Adrenal gland (tissue), 12 donors: ENCODE measurements around the gene TRIP6. TPM values are rescaled to one million over a fixed set of nuclear protein-coding genes. Genes with fewer than 3 reads are reported as not detected.

Experiments
- DNase-seq, 7 donors: peaks; one replicate each; pipeline ENCODE4 v3.0.0-alpha.2; 2019 to 2020
- H3K27ac ChIP-seq, 5 donors: fragments of 200-600 bp; sonication (generic) in 4 of 5; 1 replicate in 3 of 5; 2 replicates in 2 of 5; pipeline versions ENCODE4 v1.5.1 to v1.8.0; 2016 to 2020; ENCODE audit warnings: mild to moderate bottlenecking in 1 of 5
- H3K27me3 ChIP-seq: fragments of 200-600 bp; 2 replicates; pipeline ENCODE4 v1.8.0; 2021
- H3K36me3 ChIP-seq, 2 donors: fragments of 200-600 bp; replicated peaks in 1 of 2; 1 replicate in 1 of 2; 2 replicates in 1 of 2; pipeline versions ENCODE4 v1.5.1 to v1.8.0; 2018 to 2022
- H3K4me1 ChIP-seq, 2 donors: fragments of 200-600 bp; replicated peaks in 1 of 2; 1 replicate in 1 of 2; 2 replicates in 1 of 2; pipeline versions ENCODE4 v1.5.1 to v1.8.0; 2018 to 2021
- H3K4me3 ChIP-seq, 4 donors: fragments of 200-600 bp; sonication (generic) in 3 of 4; one replicate each; pipeline ENCODE4 v1.5.1; 2016 to 2018
- H3K9me3 ChIP-seq, 3 donors: fragments of 200-600 bp; sonication (generic) in 1 of 3; replicated peaks in 1 of 3; 1 replicate in 2 of 3; 2 replicates in 1 of 3; pipeline versions ENCODE4 v1.5.1 to v1.8.0; 2016 to 2021
- POLR2A ChIP-seq, 2 donors: fragments of 450-650 bp; IDR thresholded peaks; one replicate each; pipeline ENCODE4 v1.6.1; 2017; ENCODE audit warnings: antibody characterized with exemption in 2 of 2, mild to moderate bottlenecking in 2 of 2, moderate library complexity in 1 of 2
- WGBS, 4 donors: extraction: QIAGEN DNeasy Blood & Tissue Kit in 2 of 4; methylation state at CpG; one replicate each; pipeline versions ENCODE4 v1.1.5 to v1.1.7; 2013 to 2017; 5-methylcytosine and 5-hydroxymethylcytosine counted together
- intact Hi-C, 2 donors: fragments of 100-400 bp; cut with DNase I; formaldehyde crosslinking; loops; one replicate each; pipeline versions ENCODE4 v1.14.1 to v1.15.0; 2022 to 2023
- polyA plus RNA-seq, 3 donors: library from polyadenylated mRNA; stranded (reverse); fragments of 200-250 nt in 2 of 3; fragments of 350-450 nt in 1 of 3; fragmentation: Illumina TruSeq in 1 of 3; extraction: RNeasy Lipid Tissue Mini Kit (QIAGEN cat#74804) in 1 of 3; gene quantifications; one replicate each; pipeline ENCODE4 v1.2.3, GENCODE V29; 2013 to 2014
- total RNA-seq, 9 donors: library from RNA; depleted of rRNA in 4 of 9; stranded (reverse); fragments of >200 nt in 4 of 9; fragments of 120-200 nt in 1 of 9; fragmentation: NEBNext Ultra II Directional in 1 of 9; extraction: Animal tissue kit (Norgen Biotek cat#: 25700) in 1 of 9; gene quantifications; one replicate each; pipeline versions ENCODE4 v1.1.0 to v1.2.4, GENCODE V29; 2013 to 2023
- TF ChIP-seq, protein P1 (sequence below), 6 experiments: fragments of 450-650 bp in 4 of 6; fragments of 200-600 bp in 2 of 6; sonication (generic) in 1 of 6; IDR thresholded peaks; 1 replicate in 5 of 6; 2 replicates in 1 of 6; pipeline versions ENCODE4 v1.5.1 to v1.8.0; 2016 to 2021; ENCODE audit warnings: antibody characterized with exemption in 6 of 6, mild to moderate bottlenecking in 2 of 6, moderate library complexity in 1 of 6
- donor health status: healthy with polysubstance abuse.
- donor health status: Bipolar disorder and iron deficiency.
- donor health status: DM: yes; HTN: yes; CAD: no.
- donor health status: DM: no; HTN: no; CAD: no.
- donor health status: DM: no; HTN: no; CAD: no.
- donor health status: DM: yes; HTN: yes; CAD: no.

TRIP6 gene
- total and polyA plus RNA-seq, 12 donors, result 6.1 to 105 (median 69.2) TPM

- TF ChIP-seq, protein P1, sequence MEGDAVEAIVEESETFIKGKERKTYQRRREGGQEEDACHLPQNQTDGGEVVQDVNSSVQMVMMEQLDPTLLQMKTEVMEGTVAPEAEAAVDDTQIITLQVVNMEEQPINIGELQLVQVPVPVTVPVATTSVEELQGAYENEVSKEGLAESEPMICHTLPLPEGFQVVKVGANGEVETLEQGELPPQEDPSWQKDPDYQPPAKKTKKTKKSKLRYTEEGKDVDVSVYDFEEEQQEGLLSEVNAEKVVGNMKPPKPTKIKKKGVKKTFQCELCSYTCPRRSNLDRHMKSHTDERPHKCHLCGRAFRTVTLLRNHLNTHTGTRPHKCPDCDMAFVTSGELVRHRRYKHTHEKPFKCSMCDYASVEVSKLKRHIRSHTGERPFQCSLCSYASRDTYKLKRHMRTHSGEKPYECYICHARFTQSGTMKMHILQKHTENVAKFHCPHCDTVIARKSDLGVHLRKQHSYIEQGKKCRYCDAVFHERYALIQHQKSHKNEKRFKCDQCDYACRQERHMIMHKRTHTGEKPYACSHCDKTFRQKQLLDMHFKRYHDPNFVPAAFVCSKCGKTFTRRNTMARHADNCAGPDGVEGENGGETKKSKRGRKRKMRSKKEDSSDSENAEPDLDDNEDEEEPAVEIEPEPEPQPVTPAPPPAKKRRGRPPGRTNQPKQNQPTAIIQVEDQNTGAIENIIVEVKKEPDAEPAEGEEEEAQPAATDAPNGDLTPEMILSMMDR (IDR thresholded peaks at IDR 0.05), result no peak
- TF ChIP-seq POLR2A (IDR thresholded peaks at IDR 0.05), result no peak
- H3K36me3 ChIP-seq, result peaks cover 0 to 18% of the 10 kb centered on the region in 2 donors
- WGBS, 4 donors, result 25 to 45% (median 39%) methylated on average over 4 to 5 of the region's 5 CpGs
These were observed 503 bp upstream of the TRIP6 start for GRCh38 chr7:100866729-100867039.

DNA sequence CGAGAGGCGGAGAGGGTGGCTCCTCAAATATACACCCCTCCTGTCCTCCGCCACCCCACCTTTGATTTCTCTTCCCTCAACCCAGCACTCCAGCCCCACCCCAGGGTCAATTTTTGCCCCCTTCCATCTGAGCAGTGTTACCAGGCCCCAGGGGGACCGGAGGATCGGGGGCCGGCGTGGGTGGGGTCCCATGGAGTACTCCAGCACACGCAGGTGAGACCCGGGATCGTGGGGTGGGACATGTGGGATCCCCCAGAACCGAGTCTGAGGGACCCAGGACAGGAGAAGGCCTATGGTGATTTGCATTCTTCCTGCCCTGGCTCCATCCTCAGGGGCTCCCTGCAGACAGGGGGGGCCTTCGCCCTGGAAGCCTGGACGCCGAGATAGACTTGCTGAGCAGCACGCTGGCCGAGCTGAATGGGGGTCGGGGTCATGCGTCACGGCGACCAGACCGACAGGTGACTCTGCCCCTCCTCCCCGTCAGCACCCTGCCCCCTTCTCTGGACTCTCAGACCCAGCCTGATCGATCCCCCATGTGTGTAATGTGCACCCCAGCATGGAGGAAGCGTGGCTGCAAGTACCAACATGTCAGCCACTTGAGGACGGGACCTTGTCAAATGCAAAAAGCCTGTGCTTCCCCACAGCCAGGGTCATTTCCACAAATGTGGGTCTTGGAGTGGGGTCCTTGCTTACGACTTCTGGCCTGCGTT lies 744 bp downstream of the TRIP6 start:
- no peak for DNase-seq
- intact Hi-C loops, result no loop called here
- Histone ChIP-seq H3K36me3 (peaks cover 0 to 28% of the 10 kb centered on the region in 2 donors), H3K27ac (peak overlapping the region; percentile 82 to 99 (median 96)), H3K9me3 (no peaks in the 10 kb centered on the region), H3K4me3 (peak overlapping the region; percentile 43 to 97 (median 86)), H3K4me1 (peaks cover 23 to 25% of the 10 kb centered on the region in 2 donors), H3K27me3 (no peaks in the 10 kb centered on the region)
- no peak for TF ChIP-seq POLR2A (IDR thresholded peaks at IDR 0.05)
- TF ChIP-seq, protein P1 (IDR thresholded peaks at IDR 0.05), result no peak
- WGBS, 4 donors, result 22 to 35% (median 27%) methylated on average over 17 to 27 of the region's 27 CpGs

More at GRCh38 chr7:100866729-100867039, 503 bp upstream of the TRIP6 start:
- peak overlapping the region in 2 of 4 donors; percentile 94 to 97 for H3K4me3 ChIP-seq
- no peak for DNase-seq
- no peaks in the 10 kb centered on the region for H3K27me3 ChIP-seq
- H3K9me3 ChIP-seq, result no peaks in the 10 kb centered on the region
- H3K27ac ChIP-seq, result peak overlapping the region; percentile 82 to 99 (median 96)
- intact Hi-C loops, result no loop called here
- H3K4me1 ChIP-seq, result peaks cover 23 to 25% of the 10 kb centered on the region in 2 donors

DNA sequence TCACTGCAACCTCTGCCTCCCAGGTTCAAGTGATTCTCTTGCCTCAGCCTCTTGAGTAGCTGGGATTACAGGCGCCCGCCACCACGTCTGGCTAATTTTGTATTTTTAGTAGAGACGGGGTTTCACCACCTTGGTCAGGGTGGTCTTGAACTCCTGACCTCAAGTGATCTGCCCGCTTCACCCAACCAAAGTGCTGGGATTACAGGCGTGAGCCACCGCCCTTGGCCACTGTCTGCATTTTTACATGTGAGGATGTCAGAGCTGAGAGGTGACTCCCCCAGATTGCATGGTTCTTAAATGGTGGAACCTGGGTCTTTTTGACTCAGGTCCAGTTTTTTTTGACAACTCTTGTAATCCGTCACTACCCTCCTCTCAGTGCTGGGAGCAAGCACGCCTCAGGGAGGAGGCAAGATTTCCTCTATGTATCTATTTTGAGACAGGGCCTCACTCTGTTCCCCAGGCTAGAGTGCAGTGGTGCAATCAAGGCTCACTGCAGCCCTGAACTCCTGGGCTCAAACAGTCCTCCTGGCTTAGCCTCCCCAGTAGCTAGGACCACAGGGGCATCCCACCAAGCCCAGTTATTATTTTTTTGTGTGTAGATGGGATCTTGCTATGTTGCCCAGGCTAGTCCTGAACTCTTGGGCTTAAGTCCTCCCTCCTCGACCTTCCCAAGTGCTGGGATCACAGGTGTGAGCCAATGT lies 6.6 kb downstream of the TRIP6 start:
- intact Hi-C loops, result no loop called here
- TF ChIP-seq, protein P1 (IDR thresholded peaks at IDR 0.05), result no peak
- no peak for TF ChIP-seq POLR2A (IDR thresholded peaks at IDR 0.05)
- Histone ChIP-seq H3K27ac (peak overlapping the region in 4 of 5 donors; percentile 90 to 94 (median 93)), H3K9me3 (no peaks in the 10 kb centered on the region), H3K27me3 (no peaks in the 10 kb centered on the region), H3K4me1 (peaks cover 16 to 35% of the 10 kb centered on the region in 2 donors), H3K4me3 (peak overlapping the region in 1 of 4 donors; percentile 96), H3K36me3 (peaks cover 0 to 53% of the 10 kb centered on the region in 2 donors)
- 80 to 91% (median 87%) methylated on average over 6 to 10 of the region's 10 CpGs for WGBS, 4 donors
- DNase-seq, result no peak

- H3K9me3 ChIP-seq, result no peaks in the 10 kb centered on the region
- H3K27me3 ChIP-seq, result no peaks in the 10 kb centered on the region
- 60 to 67% (median 65%) methylated on average over 6 to 8 of the region's 8 CpGs for WGBS, 4 donors
- DNase-seq, result no peak
- H3K4me1 ChIP-seq, result peaks cover 16 to 37% of the 10 kb centered on the region in 2 donors
- peak overlapping the region; percentile 70 to 94 (median 93) for H3K27ac ChIP-seq
- TF ChIP-seq POLR2A (IDR thresholded peaks at IDR 0.05), result no peak
- TF ChIP-seq, protein P1 (IDR thresholded peaks at IDR 0.05), result no peak
- H3K36me3 ChIP-seq, result peaks cover 0 to 56% of the 10 kb centered on the region in 2 donors
- intact Hi-C loops, result no loop called here
- peak overlapping the region in 3 of 4 donors; percentile 32 to 99 (median 96) for H3K4me3 ChIP-seq
These were observed 7.1 kb downstream of the TRIP6 start for GRCh38 chr7:100874300-100874576.
